ENCODE results near the gene HEXIM2. TPM values are rescaled to one million over a fixed set of nuclear protein-coding genes. Genes with fewer than 3 reads are reported as not detected.

HEXIM2 gene
- total and polyA plus RNA-seq, 2 of the 4 experiments (the other 2 are of a cell fraction) = 4.5 to 6.1 TPM

GRCh38 chr17:45135192-45135977 lies 26.3 kb upstream of the HEXIM2 start, which contains the start of gene ACBD4 (continued):
- TF ChIP-seq USF2 (IDR thresholded peaks at IDR 0.05; ENCODE audit: low read depth, low read length) = no peak
- TF ChIP-seq NFE2L2 (IDR thresholded peaks at IDR 0.05; ENCODE audit: low read depth, low read length) = no peak
- TF ChIP-seq RAD21 (IDR thresholded peaks at IDR 0.05; ENCODE audit: low read length) = peak; percentile 99
- TF ChIP-seq MAZ (IDR thresholded peaks at IDR 0.05; ENCODE audit: borderline replicate concordance, low read depth, low read length) = peak; percentile 53; the same call in 1 of the 2 replicates

All from IMR-90 (cell line).